HG02763 (cell line): ENCODE data around the gene WDR45B.
"Not testable (repeated sequence)": the region's sequence is repeated elsewhere in the genome, so short reads cannot be mapped to it uniquely, and the experiment has no call there.

Source experiments
- ATAC-seq: cut with Tn5 transposase; IDR thresholded peaks from one replicate; pipeline ENCODE4 v1.9.1; 2021; ENCODE audit warnings: mild to moderate bottlenecking, moderate library complexity; ENCODE audit not compliant: unreplicated experiment

The WDR45B gene

GRCh38 chr17:82658796-82659452 is 10.7 kb upstream of the WDR45B start:
- ATAC-seq: no peak

- no peak for ATAC-seq
These were observed 10.1 kb upstream of the WDR45B start for GRCh38 chr17:82658331-82658730.

GRCh38 chr17:82657926-82658325 is 9.7 kb upstream of the WDR45B start:
- ATAC-seq: no peak

- no peak for ATAC-seq
These were observed 8.0 kb upstream of the WDR45B start for GRCh38 chr17:82656266-82656665.

GRCh38 chr17:82655523-82655922 is 7.3 kb upstream of the WDR45B start:
- no peak for ATAC-seq

GRCh38 chr17:82655038-82655479 is 6.8 kb upstream of the WDR45B start:
- ATAC-seq: no peak

- not testable (repeated sequence) for ATAC-seq
These were observed 6.4 kb upstream of the WDR45B start for GRCh38 chr17:82654611-82655010.

- ATAC-seq: no peak
These were observed 5.6 kb upstream of the WDR45B start for GRCh38 chr17:82653651-82654528.

- no peak for ATAC-seq
These were observed 2.5 kb upstream of the WDR45B start for GRCh38 chr17:82650723-82651122.

GRCh38 chr17:82649501-82650261 is 1.4 kb upstream of the WDR45B start:
- no peak for ATAC-seq

- ATAC-seq: no peak
These were observed 593 bp upstream of the WDR45B start for GRCh38 chr17:82648742-82649331.

GRCh38 chr17:82647593-82648164 is 565 bp downstream of the WDR45B start:
- peak; percentile 22 for ATAC-seq

GRCh38 chr17:82645516-82645915 is 2.7 kb downstream of the WDR45B start:
- no peak for ATAC-seq

- no peak for ATAC-seq
These were observed 4.1 kb downstream of the WDR45B start for GRCh38 chr17:82644148-82644547.

GRCh38 chr17:82642022-82642421 is 6.2 kb downstream of the WDR45B start:
- ATAC-seq: no peak

GRCh38 chr17:82640036-82640435 is 8.2 kb downstream of the WDR45B start:
- ATAC-seq: no peak

- no peak for ATAC-seq
These were observed 8.6 kb downstream of the WDR45B start for GRCh38 chr17:82639628-82640027.

GRCh38 chr17:82638183-82638773 is 10.0 kb downstream of the WDR45B start:
- no peak for ATAC-seq

GRCh38 chr17:82636626-82637598 is 11.3 kb downstream of the WDR45B start:
- no peak for ATAC-seq
